ENCODE data around the gene HOXA2. TPM values are rescaled to one million over a fixed set of nuclear protein-coding genes. Genes with fewer than 3 reads are reported as not detected.

The HOXA2 gene
- total and polyA plus RNA-seq, 4 donors: 0.05 to 0.13 (median 0.08) TPM

GRCh38 chr7:27149842-27150567, 47.5 kb upstream of the HOXA2 start:
- H3K27ac ChIP-seq (ENCODE audit: low read depth in 1 of 2, low read length in 2 of 2): no peak overlapping the region
- no peaks in the 10 kb centered on the region for H3K36me3 ChIP-seq (ENCODE audit: control insufficient read depth in 4 of 4, insufficient read depth in 3 of 4, low read depth in 1 of 4, low read length in 3 of 4)
- H3K9me3 ChIP-seq (ENCODE audit: control insufficient read depth in 4 of 4, low read length in 3 of 4): peaks cover 0 to 2% (median 0%) of the 10 kb centered on the region in 4 donors
- TF ChIP-seq ZBTB33 (IDR thresholded peaks at IDR 0.05) (no peak), JUND (IDR thresholded peaks at IDR 0.05) (no peak), CTCF (IDR thresholded peaks at IDR 0.05; ENCODE audit: low read depth, low read length, missing input control) (no peak), YY1 (IDR thresholded peaks at IDR 0.05) (no peak), MAX (IDR thresholded peaks at IDR 0.05) (no peak), ATF3 (IDR thresholded peaks at IDR 0.05) (no peak), HNF4A (conservative IDR thresholded peaks at IDR 0.05) (no peak), SP1 (IDR thresholded peaks at IDR 0.05) (no peak), NR2F2 (IDR thresholded peaks at IDR 0.05) (no peak), RXRA (IDR thresholded peaks at IDR 0.05) (no peak), HNF4G (IDR thresholded peaks at IDR 0.05) (no peak)
- no peak overlapping the region for H3K9ac ChIP-seq (ENCODE audit: low read depth in 1 of 2, low read length in 2 of 2)
- H3K27me3 ChIP-seq (ENCODE audit: control insufficient read depth in 4 of 4, insufficient read depth in 4 of 4, low read length in 3 of 4): peaks cover 12 to 44% (median 33%) of the 10 kb centered on the region in 4 donors
- DNase-seq (ENCODE audit: low spot score): peak; percentile 32
- peaks cover 11 to 30% (median 19%) of the 10 kb centered on the region in 4 donors for H3K4me1 ChIP-seq (ENCODE audit: control insufficient read depth in 4 of 4, insufficient read depth in 4 of 4, low read length in 3 of 4)
- no peak overlapping the region for H3K4me3 ChIP-seq (ENCODE audit: low read depth in 1 of 3, low read length in 3 of 3)
- 29% methylated on average over 13 of the region's 13 CpGs for WGBS

DNA sequence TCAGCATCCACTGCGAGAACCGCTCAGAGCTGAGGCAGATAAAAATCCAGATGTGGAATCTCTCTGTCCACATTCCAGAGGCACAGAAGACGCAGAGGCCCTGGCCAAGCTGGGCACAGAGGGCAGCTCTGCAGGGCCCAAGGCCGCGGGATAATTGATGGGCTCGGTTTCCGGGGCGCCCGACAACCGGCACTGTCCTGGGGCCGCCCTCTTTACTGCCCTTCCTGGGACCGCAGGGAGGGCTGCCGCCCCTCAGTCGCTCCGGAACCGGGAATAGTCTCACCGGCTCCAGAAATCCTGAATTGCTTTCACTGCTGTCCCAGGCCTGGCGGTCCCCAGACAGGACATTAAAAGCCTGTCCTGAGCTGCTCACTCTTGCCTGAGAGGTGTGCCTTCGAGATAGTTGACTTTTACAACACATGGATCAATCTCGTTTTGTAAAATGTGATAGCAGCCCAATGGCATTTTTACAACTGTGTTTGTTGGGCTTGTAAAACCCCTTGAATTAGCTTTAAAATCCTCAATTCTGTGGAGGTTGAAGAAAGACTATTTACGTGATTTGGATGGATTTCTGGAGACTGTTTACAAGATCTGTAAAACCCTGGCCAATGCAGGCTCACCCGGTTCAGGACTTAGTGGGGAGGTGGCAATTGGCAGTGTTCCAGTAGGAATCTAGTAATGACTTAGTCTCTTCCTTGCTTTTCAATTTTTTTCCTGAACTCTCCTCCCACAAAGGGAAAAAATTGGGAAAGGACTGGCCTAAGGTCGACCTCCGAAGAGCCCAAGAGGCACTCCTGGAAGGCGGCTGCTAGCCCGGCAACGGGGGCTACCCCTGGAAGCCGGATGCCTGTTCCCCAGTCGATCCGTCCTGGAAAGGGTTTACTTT, 46.5 kb upstream of the HOXA2 start:
- 21% methylated on average over 30 of the region's 30 CpGs for whole genome bisulfite sequencing
- DNase-seq (ENCODE audit: low spot score): no peak
- Histone ChIP-seq H3K9ac (ENCODE audit: low read depth in 1 of 2, low read length in 2 of 2) (no peak overlapping the region), H3K27me3 (ENCODE audit: control insufficient read depth in 4 of 4, insufficient read depth in 4 of 4, low read length in 3 of 4) (peaks cover 7 to 39% (median 29%) of the 10 kb centered on the region in 4 donors), H3K4me3 (ENCODE audit: low read depth in 1 of 3, low read length in 3 of 3) (no peak overlapping the region), H3K9me3 (ENCODE audit: control insufficient read depth in 4 of 4, low read length in 3 of 4) (peaks cover 0 to 4% (median 0%) of the 10 kb centered on the region in 4 donors), H3K4me1 (ENCODE audit: control insufficient read depth in 4 of 4, insufficient read depth in 4 of 4, low read length in 3 of 4) (peaks cover 7 to 26% (median 17%) of the 10 kb centered on the region in 4 donors), H3K27ac (ENCODE audit: low read depth in 1 of 2, low read length in 2 of 2) (no peak overlapping the region), H3K36me3 (ENCODE audit: control insufficient read depth in 4 of 4, insufficient read depth in 3 of 4, low read depth in 1 of 4, low read length in 3 of 4) (no peaks in the 10 kb centered on the region)
- TF ChIP-seq EGR1 (IDR thresholded peaks at IDR 0.05; ENCODE audit: low read depth in 2 of 2) (no peak), SP1 (IDR thresholded peaks at IDR 0.05) (no peak), YY1 (IDR thresholded peaks at IDR 0.05) (no peak), FOXA2 (IDR thresholded peaks at IDR 0.05) (no peak), RAD21 (IDR thresholded peaks at IDR 0.05) (no peak), HNF4A (conservative IDR thresholded peaks at IDR 0.05) (no peak), JUND (IDR thresholded peaks at IDR 0.05) (no peak), ATF3 (IDR thresholded peaks at IDR 0.05) (no peak), HNF4G (IDR thresholded peaks at IDR 0.05) (no peak), REST (IDR thresholded peaks at IDR 0.05) (no peak), MAX (IDR thresholded peaks at IDR 0.05) (no peak), NR2F2 (IDR thresholded peaks at IDR 0.05) (no peak), CTCF (IDR thresholded peaks at IDR 0.05; ENCODE audit: low read depth, low read length, missing input control) (no peak), GABPA (IDR thresholded peaks at IDR 0.05 in 1 of 2, conservative IDR thresholded peaks at IDR 0.05 in 1 of 2) (no peak), FOXA1 (IDR thresholded peaks at IDR 0.05) (no peak)
